ENCODE data around the gene IFIH1. TPM values are rescaled to one million over a fixed set of nuclear protein-coding genes. Genes with fewer than 3 reads are reported as not detected.

The IFIH1 gene
- total and polyA plus RNA-seq, 9 of the 15 experiments (the other 6 are each of a cell fraction or from before 2014, with no cell fraction given), result 0.15 to 1.2 (median 0.60) TPM; not detected in 1

DNA sequence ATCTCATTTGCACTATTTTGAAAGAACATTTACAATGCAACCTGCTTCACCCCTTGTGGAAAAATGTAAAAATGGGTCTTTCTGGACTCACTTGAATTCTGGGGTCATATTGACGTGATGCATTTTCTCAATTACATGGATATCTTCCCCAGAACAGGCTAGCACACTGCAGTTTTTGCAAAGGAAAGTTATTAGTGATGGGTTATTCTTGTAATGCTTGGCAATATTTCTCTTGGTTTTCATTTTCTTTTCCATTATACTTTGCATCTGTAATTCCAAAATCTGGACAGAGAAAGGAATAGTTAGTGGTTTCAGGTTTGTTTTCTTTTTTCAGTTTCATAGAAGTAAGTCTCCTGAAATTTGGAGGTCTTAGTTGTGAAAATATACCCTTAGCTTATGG is 50.5 kb downstream of the IFIH1 start:
- no peaks in the 10 kb centered on the region for H3K27me3 ChIP-seq (ENCODE audit: control insufficient read depth in 2 of 2, insufficient read depth in 2 of 2, low read length in 2 of 2)
- whole genome bisulfite sequencing (ENCODE audit: insufficient coverage, low coverage, missing lambda C conversion rate), result 0% methylated on average over 1 of the region's 1 CpG
- no peaks in the 10 kb centered on the region for H3K36me3 ChIP-seq (ENCODE audit: control insufficient read depth, insufficient read depth, low read length)
- ChIA-PET POLR2A (no interaction called here), CTCF (ENCODE audit: low intra/inter-chr PET ratio) (no interaction called here)
- intact Hi-C loops (cut with micrococcal nuclease), result no loop called here
- no TSS peak for BruUV-seq (replicated peaks)
- no peak for FAIRE-seq
- ATAC-seq, result no peak
- no peak overlapping the region for H2AFZ ChIP-seq (ENCODE audit: low read depth, low read length)
- no peaks in the 10 kb centered on the region for H3K9me3 ChIP-seq (replicated peaks; ENCODE audit: control insufficient read depth, insufficient read depth, low read depth, low read length)
- no peak for DNase-seq (ENCODE audit: extremely low read depth in 1 of 4, low spot score in 3 of 4)
- H3K9ac ChIP-seq (ENCODE audit: insufficient read depth in 1 of 2, low read depth in 2 of 2, low read length in 2 of 2), result no peak overlapping the region
- H3K4me2 ChIP-seq (ENCODE audit: insufficient read depth, low read length), result no peak overlapping the region
- H3K9me1 ChIP-seq (ENCODE audit: control insufficient read depth, insufficient read depth, low read length), result no peaks in the 10 kb centered on the region
- TF ChIP-seq TEAD4 (IDR thresholded peaks at IDR 0.05; ENCODE audit: low read length) (no peak), TEAD4 (CRISPR knock-in tag; IDR thresholded peaks at IDR 0.05; ENCODE audit: borderline replicate concordance) (no peak), STAT5B (CRISPR knock-in tag; IDR thresholded peaks at IDR 0.05) (no peak), ZSCAN32 (CRISPR knock-in tag; IDR thresholded peaks at IDR 0.05) (no peak), GATAD2A (IDR thresholded peaks at IDR 0.05) (no peak), SMARCC2 (IDR thresholded peaks at IDR 0.05; ENCODE audit: low read depth) (no peak), PML (IDR thresholded peaks at IDR 0.05; ENCODE audit: low read length) (no peak)
- TF ChIP-seq, protein P1, sequence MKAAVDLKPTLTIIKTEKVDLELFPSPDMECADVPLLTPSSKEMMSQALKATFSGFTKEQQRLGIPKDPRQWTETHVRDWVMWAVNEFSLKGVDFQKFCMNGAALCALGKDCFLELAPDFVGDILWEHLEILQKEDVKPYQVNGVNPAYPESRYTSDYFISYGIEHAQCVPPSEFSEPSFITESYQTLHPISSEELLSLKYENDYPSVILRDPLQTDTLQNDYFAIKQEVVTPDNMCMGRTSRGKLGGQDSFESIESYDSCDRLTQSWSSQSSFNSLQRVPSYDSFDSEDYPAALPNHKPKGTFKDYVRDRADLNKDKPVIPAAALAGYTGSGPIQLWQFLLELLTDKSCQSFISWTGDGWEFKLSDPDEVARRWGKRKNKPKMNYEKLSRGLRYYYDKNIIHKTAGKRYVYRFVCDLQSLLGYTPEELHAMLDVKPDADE (conservative IDR thresholded peaks at IDR 0.05; ENCODE audit: control insufficient read depth, low read depth, low read length), result no peak
- H3K4me1 ChIP-seq (replicated peaks in 1 of 2; ENCODE audit: control insufficient read depth in 2 of 2, insufficient read depth in 2 of 2, low read length in 2 of 2), result no peaks in the 10 kb centered on the region
- no peak overlapping the region for H3K4me3 ChIP-seq
- in situ Hi-C loops (cut with MboI), result no loop called here
- H3K79me2 ChIP-seq (ENCODE audit: control insufficient read depth, insufficient read depth, low read length), result no peaks in the 10 kb centered on the region
- H3K27ac ChIP-seq (ENCODE audit: extremely low read depth, low read depth, low read length), result no peak overlapping the region
- H4K20me1 ChIP-seq (replicated peaks; ENCODE audit: control insufficient read depth, insufficient read depth, low read length), result no peaks in the 10 kb centered on the region

Measured in K562 (cell line).